ENCODE results near the gene IPO4.

DNA sequence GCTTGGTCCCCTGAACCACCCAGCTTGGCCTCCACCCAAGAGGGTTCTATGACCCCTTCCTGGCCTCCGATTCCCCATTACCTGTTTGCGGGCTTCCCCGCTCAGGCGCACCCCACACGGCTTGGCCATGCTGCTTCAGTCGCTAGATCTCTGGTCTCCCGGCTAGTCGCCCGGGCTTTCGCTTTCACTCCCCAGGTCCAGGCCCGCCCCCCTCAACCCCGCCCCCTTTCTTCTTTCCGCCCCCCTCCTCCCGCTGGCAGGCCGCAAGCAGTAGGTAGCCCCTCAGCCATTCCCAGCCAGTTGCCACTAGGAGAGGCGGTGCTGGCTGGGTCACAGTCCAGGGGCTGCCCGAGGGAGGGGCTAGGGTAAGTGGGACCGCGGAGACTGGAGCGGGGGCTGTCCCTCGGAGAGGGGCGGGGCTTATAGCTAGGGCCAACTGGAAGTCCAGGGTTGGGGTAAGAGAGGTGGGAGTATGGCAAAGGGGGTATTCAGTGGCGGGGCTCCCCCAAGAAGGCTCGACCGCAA, 42.1 kb downstream of the IPO4 start, which contains the start of gene PSME2:
- TF ChIP-seq CTCF (conservative IDR thresholded peaks at IDR 0.05; ENCODE audit: low read depth in 2 of 2): no peak
- TF ChIP-seq REST (IDR thresholded peaks at IDR 0.05; ENCODE audit: unreplicated experiment): no peak
- TF ChIP-seq EZH2phosphoT487 (IDR thresholded peaks at IDR 0.05; ENCODE audit: unreplicated experiment): no peak
- no peak for TF ChIP-seq EZH2 (IDR thresholded peaks at IDR 0.05; ENCODE audit: low read depth, unreplicated experiment)
- TF ChIP-seq POLR2AphosphoS5 (IDR thresholded peaks at IDR 0.05; ENCODE audit: low read depth): peak; percentile 50; the same call in 1 of the 2 replicates
- TF ChIP-seq NANOG (IDR thresholded peaks at IDR 0.05; ENCODE audit: borderline replicate concordance): no peak
- no peak for TF ChIP-seq STAT1 (IDR thresholded peaks at IDR 0.05; ENCODE audit: unreplicated experiment)
- TF ChIP-seq JUNB (IDR thresholded peaks at IDR 0.05; ENCODE audit: unreplicated experiment): no peak
- TF ChIP-seq ZNF331 (CRISPR knock-in tag; IDR thresholded peaks at IDR 0.05; ENCODE audit: low read depth): no peak
- no peak for TF ChIP-seq ZNF114 (CRISPR knock-in tag; IDR thresholded peaks at IDR 0.05)
- no peak for TF ChIP-seq CREB1 (CRISPR knock-in tag; IDR thresholded peaks at IDR 0.05; ENCODE audit: low read depth)
- no peak for TF ChIP-seq ETS1 (IDR thresholded peaks at IDR 0.05)
- TF ChIP-seq ZNF462 (CRISPR knock-in tag; IDR thresholded peaks at IDR 0.05): no peak
